T-helper 22 cell (primary cell): ENCODE measurements around the gene FBXL17.
"Not testable (repeated sequence)": the region's sequence is repeated elsewhere in the genome, so short reads cannot be mapped to it uniquely, and the experiment has no call there.

ENCODE experiments used
- DNase-seq: peaks from one replicate; pipeline ENCODE4 v3.0.0-alpha.2; 2020; ENCODE audit warnings: low read depth

Gene FBXL17

GRCh38 chr5:108311682-108312081 lies 70.2 kb downstream of the FBXL17 start:
- no peak for DNase-seq

GRCh38 chr5:108303611-108304010 lies 78.3 kb downstream of the FBXL17 start:
- no peak for DNase-seq

- DNase-seq, result no peak
Measured at GRCh38 chr5:108303086-108303485, 78.8 kb downstream of the FBXL17 start.

- DNase-seq, result no peak
Measured at GRCh38 chr5:108297042-108297601, 84.8 kb downstream of the FBXL17 start.

GRCh38 chr5:108295578-108296368 lies 86.1 kb downstream of the FBXL17 start:
- DNase-seq, result no peak

DNA sequence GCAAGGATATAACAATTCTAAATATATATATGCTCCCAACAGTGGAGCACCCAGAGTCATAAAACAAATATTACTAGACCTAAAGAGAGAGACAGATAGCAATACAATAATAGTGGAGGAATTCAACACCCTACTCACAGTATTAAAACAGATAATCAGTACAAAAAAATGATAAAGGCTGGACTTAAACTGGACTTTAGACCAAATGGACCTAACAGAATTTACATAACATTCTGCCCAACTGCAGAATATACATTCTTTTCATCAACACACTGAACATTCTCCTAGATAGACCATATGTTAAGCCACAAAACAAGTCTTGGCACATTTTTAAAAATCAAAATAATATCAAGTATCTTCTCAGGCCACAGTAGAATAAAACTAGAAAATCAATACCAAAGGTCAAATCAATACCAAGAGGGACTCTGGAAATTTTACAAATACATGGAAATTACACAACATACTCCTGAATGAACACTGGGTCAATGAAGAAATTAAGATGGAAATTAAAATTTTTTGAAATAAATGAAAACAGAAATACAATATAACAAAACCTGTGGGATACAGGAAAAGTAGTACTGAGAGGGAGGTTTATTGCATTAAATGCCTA lies 100.8 kb downstream of the FBXL17 start:
- DNase-seq, result no peak

DNA sequence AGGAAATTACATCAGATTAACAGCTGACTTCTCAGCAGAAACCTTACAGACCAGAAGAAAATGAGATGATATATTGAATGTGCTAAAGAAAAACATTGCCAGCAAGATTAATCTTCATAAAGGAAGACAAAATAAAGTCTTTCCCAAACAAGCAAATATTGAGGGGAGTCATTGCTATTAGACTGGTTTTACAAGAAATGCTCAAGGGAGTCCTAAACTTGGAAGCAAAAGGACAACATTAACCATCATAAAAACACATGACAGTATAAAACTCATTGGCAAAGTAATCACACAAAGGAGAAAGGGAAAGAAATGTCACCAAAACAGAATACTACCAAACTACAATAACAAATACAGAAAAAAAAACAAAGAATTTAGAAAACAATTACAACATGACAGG lies 101.7 kb downstream of the FBXL17 start:
- no peak for DNase-seq

DNA sequence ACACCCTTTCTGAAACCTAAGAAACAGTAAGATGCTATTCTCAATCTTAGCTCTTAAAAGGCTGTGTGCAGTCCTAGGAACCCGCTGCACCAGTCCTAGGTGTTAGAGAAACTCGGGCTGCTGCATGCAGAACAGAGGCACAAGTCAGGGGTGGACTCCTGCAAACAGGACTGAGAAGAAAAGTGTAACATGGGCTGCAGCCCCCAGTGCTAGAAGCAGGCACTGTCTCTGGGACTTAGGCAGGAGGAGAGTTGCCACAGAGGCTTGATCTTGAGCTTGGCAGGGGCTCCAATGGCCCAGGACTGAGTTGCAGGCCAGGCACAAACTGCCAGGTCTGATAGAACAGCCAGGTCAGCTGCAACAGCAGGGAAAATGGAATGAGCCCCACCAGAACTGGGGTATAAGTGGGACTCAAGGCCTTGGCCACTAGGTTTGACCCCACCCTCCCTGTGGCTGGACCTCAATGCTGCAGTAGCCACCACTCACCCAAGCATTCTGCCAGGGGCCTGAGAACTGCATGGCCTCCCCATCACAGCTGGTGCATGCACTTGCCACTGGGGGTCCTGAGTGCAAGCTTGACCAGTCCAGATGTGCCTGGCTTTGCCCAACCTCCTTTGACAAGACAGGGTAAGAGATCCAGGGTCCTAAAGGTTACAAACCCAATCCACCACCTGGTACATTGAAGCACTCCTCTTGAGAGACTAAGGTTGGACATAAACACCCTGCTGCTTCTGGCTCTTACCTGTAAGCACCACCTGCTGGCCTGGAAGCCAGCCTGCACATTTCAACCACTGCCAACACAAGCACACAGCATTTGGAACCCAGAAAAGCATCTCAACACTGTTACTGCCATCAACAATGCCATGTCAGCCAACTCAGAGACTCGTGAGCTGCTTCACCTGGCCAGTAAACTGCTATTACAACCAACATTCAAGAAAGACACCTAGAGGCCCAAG lies 103.3 kb downstream of the FBXL17 start:
- DNase-seq, result no peak

DNA sequence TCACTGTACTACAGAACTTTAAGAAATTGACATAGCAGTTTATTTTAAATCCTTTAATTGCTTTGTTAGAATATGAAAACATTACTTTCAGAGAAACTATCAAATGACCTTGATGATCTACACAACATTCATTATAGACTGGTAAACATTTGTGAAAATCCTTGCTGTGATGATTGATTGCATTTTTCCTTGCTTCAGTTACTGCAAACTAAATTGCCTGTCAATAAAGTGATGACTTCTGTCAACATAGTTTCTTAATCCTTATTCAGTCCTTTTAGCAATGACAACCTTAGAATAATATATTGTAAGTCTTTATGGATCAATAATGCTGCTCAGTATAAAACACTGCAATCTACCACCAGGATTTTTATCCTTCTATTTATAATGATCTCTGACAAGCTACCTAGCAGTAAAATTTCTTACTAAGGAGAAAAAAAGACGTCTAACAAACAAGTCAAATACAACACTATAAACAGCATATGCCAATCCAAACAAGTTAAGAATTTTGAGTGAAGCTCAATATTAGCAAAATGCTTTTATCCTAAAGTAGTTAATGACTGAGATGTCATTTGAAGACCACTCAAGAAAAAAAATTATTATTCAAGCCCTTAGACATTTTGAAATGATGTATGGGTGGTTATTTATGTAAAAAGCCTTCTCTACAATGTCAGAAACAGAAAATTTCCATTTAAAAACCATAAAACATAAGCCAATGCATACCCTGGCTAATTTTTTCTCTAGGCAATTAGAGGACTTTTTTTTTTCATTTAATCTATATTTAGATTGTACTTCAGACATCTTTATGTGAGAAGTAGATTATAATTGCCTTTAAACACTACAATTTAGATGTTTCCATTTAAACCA lies 105.5 kb downstream of the FBXL17 start:
- DNase-seq, result no peak

GRCh38 chr5:108274080-108274479 lies 107.8 kb downstream of the FBXL17 start:
- not testable (repeated sequence) for DNase-seq

- DNase-seq, result no peak
Measured at GRCh38 chr5:108271127-108271526, 110.8 kb downstream of the FBXL17 start.

GRCh38 chr5:108266242-108266641 lies 115.7 kb downstream of the FBXL17 start:
- DNase-seq, result no peak

DNA sequence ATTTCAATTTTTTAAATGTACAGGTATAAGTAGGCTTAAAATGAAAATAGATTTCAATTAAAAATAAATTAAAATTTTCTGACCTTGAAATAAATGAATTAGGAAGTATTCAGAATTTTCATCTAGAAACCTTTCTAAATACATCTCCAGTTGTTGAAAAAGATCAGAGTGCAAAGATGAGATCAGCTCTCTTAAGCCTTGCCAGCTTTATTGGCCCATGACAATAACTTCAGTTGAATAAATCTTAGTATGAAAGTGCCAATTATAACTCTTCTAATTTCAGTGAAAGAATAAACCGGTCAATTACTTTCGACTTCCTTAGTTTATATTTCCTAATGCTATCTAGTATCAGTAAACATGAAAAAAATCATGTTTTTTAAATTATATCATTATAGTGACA lies 117.4 kb downstream of the FBXL17 start:
- no peak for DNase-seq

DNA sequence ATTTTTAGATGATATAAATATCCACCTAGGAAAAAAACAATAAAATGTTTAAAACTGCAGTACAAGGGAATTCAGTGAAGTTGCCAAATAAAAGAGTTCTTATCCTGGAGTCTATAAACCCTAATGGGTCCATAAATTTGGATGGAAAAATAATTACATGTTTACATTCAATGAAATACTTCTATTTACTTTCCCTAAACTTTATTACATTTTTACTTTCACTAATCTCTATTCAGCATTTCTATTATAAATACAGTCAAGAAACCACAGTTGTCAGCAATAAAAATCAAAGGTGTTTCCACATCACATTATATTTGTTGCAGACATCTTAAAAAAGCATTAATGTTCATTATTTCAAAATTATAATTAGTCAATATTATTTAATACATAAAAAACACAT lies 118.6 kb downstream of the FBXL17 start:
- DNase-seq, result no peak

DNA sequence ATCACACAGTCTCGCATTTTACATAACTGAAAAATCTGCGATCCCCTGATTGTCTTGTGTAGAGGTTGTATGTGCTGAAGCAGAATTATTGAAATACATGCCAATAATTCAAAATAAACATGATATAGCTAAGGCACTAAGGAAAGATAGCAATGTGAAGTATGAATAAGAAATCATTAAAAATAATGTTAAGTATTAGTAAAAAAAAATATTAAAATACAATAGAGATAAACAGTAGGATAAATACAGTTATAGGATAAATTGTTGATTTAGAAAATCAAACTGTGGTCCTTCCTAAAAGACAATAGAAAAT lies 121.1 kb downstream of the FBXL17 start:
- no peak for DNase-seq

- DNase-seq, result peak; percentile 30
Measured at GRCh38 chr5:108260117-108260857, 121.6 kb downstream of the FBXL17 start.

GRCh38 chr5:108259306-108259705 lies 122.6 kb downstream of the FBXL17 start:
- DNase-seq, result no peak

- no peak for DNase-seq
Measured at GRCh38 chr5:108257996-108258395, 123.9 kb downstream of the FBXL17 start.

- DNase-seq, result no peak
Measured at GRCh38 chr5:108255468-108255867, 126.4 kb downstream of the FBXL17 start.

GRCh38 chr5:108251350-108251749 lies 130.5 kb downstream of the FBXL17 start:
- DNase-seq, result no peak
